A549 (cell line): ENCODE measurements around the gene MPRIP.

Source experiments
- BHLHE40 ChIP-seq: IDR thresholded peaks from 2 replicates; pipeline ENCODE4 v1.6.1; 2012; ENCODE audit warnings: low read depth, low read length, inconsistent platforms
- CBX8 ChIP-seq: fragments of 200-600 bp; sonication (generic); IDR thresholded peaks from 2 replicates; pipeline ENCODE4 v1.6.1; 2016
- CTCF ChIP-seq: fragments of >200 bp; sonication (Bioruptor Twin); formaldehyde crosslinking; IDR thresholded peaks from 3 replicates; pipeline ENCODE4 v1.5.1; 2016
- FOSB ChIP-seq: fragments of 250-450 bp; sonication (Bioruptor Pico); IDR thresholded peaks from 2 replicates; pipeline ENCODE4 v1.5.0; 2020; ENCODE audit warnings: mild to moderate bottlenecking, moderate library complexity
- MAZ ChIP-seq: fragments of 150-350 bp; IDR thresholded peaks from 2 replicates; pipeline ENCODE4 v1.6.1; 2014; ENCODE audit warnings: antibody characterized with exemption, low read depth, low read length, borderline replicate concordance
- NPAS2 ChIP-seq: fragments of 250-450 bp; sonication (Bioruptor Pico); IDR thresholded peaks from 2 replicates; pipeline ENCODE4 v1.8.0; 2022; ENCODE audit warnings: mild to moderate bottlenecking, moderate library complexity, borderline replicate concordance

- TF ChIP-seq CTCF (no peak), MAZ (no peak), FOSB (CRISPR knock-in tag) (no peak), BHLHE40 (no peak), CBX8 (no peak), NPAS2 (CRISPR knock-in tag) (no peak)
Observed at GRCh38 chr17:17206913-17207335, 164.7 kb downstream of the MPRIP start.
